ENCODE data around the gene FAM193B. TPM values are rescaled to one million over a fixed set of nuclear protein-coding genes. Genes with fewer than 3 reads are reported as not detected.

The FAM193B gene
- total and polyA plus RNA-seq, 4 experiments from 2014 or later = 1.9 to 252 (median 120) TPM

DNA sequence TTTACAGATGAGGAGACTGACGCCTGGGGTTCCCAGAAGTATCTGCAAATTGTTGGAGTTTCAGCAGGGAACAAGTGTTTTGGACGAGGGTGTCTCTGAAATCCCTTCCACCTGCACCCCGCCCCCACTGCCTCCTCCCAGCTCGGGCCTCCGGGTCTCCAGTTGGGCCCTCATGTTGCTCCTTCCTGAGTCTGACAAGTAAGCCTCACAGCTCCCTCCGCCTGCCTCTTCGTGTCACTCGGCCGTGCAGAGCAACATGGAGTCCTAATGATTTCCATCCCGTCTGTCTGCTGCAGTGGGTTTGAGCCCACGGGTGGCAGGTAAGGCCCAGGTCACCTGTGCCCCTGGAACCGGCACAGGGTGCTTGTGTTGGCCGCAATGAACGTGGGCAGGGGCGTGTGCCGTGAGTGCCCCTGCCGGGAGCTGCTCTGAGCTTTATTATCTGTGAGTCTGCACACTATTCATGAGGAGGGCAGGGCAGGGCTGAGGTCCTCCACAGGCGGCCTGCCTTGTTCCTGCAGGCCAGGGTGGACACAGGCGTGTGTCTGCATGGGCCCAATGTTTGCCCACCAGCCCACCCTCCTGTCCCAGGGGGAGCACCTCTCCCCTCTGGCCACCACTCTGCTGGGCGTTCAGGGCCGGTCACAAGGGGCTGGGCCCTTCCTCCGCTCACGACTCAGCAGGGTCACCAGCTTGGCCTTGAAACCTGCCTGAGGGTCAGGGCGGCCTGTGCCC lies 50.8 kb downstream of the FAM193B start:
- intact Hi-C loops (cut with micrococcal nuclease) = no loop called here
- no peaks in the 10 kb centered on the region for H3K27me3 Mint-ChIP-seq
- no peak overlapping the region for H3K27ac Mint-ChIP-seq
- H3K4me1 Mint-ChIP-seq = peaks cover 3 to 11% (median 5%) of the 10 kb centered on the region in 4 donors
- Histone ChIP-seq H3K36me3 (ENCODE audit: insufficient read depth, low read length) (no peaks in the 10 kb centered on the region), H3K4me1 (ENCODE audit: insufficient read depth, low read length) (no peaks in the 10 kb centered on the region), H3K27me3 (ENCODE audit: insufficient read depth, low read length) (no peaks in the 10 kb centered on the region), H3K9me3 (ENCODE audit: control insufficient read depth in 1 of 2, low read length in 2 of 2) (no peaks in the 10 kb centered on the region), H3K27ac (ENCODE audit: low read depth, low read length) (no peak overlapping the region), H3K4me3 (ENCODE audit: low read length in 2 of 2) (no peak overlapping the region)
- POLR2A ChIA-PET (ENCODE audit: partially characterized antibody) = interaction anchor here (1.4 kb wide), 1 partner anchor 48 kb away, joined by 4 read pairs; no protein-coding TSS in a partner anchor
- CTCF ChIA-PET (ENCODE audit: partially characterized antibody) = interaction anchor here (1.1 to 7.9 kb wide), 7 partner anchors 11 to 389 kb away, joined by 3 to 110 read pairs (median 22); no protein-coding TSS in a partner anchor
- DNase-seq = no peak
- no peak overlapping the region for H3K4me3 Mint-ChIP-seq
- no peaks in the 10 kb centered on the region for H3K36me3 Mint-ChIP-seq
- H3K9me3 Mint-ChIP-seq = no peaks in the 10 kb centered on the region

GRCh38 chr5:177502886-177503285 lies 51.5 kb downstream of the FAM193B start:
- ChIA-PET CTCF (ENCODE audit: partially characterized antibody) (interaction anchor here (1.1 to 7.9 kb wide), 8 partner anchors 10 to 388 kb away, joined by 3 to 110 read pairs (median 14); no protein-coding TSS in a partner anchor), POLR2A (ENCODE audit: partially characterized antibody) (interaction anchor here (1.4 to 2.9 kb wide), 2 partner anchors 48 to 113 kb away, joined by 4 to 14 read pairs; no protein-coding TSS in a partner anchor)
- H3K36me3 ChIP-seq (ENCODE audit: insufficient read depth, low read length) = no peaks in the 10 kb centered on the region
- no peaks in the 10 kb centered on the region for H3K27me3 ChIP-seq (ENCODE audit: insufficient read depth, low read length)
- H3K27ac ChIP-seq (ENCODE audit: low read depth, low read length) = no peak overlapping the region
- no peak for DNase-seq
- H3K9me3 ChIP-seq (ENCODE audit: control insufficient read depth in 1 of 2, low read length in 2 of 2) = no peaks in the 10 kb centered on the region
- no peak overlapping the region for H3K4me3 ChIP-seq (ENCODE audit: low read length in 2 of 2)
- Mint-ChIP-seq H3K27me3 (no peaks in the 10 kb centered on the region), H3K4me1 (peaks cover 7 to 16% (median 10%) of the 10 kb centered on the region in 4 donors), H3K27ac (peak overlapping the region in 1 of 7 donors; percentile 35), H3K36me3 (no peaks in the 10 kb centered on the region), H3K9me3 (no peaks in the 10 kb centered on the region), H3K4me3 (no peak overlapping the region)
- peaks cover 5% of the 10 kb centered on the region for H3K4me1 ChIP-seq (ENCODE audit: insufficient read depth, low read length)
- intact Hi-C loops (cut with micrococcal nuclease) = no loop called here

GRCh38 chr5:177501874-177502678 lies 52.3 kb downstream of the FAM193B start:
- CTCF ChIA-PET (ENCODE audit: partially characterized antibody) = interaction anchor here (0.7 to 7.9 kb wide), 32 partner anchors 9 to 388 kb away, joined by 3 to 110 read pairs (median 6); partner anchors contain the start of genes DDX41 and SLC34A1
- no peaks in the 10 kb centered on the region for H3K9me3 Mint-ChIP-seq
- H3K9me3 ChIP-seq (ENCODE audit: control insufficient read depth in 1 of 2, low read length in 2 of 2) = no peaks in the 10 kb centered on the region
- H3K4me1 ChIP-seq (ENCODE audit: insufficient read depth, low read length) = peaks cover 6% of the 10 kb centered on the region
- POLR2A ChIA-PET (ENCODE audit: partially characterized antibody) = interaction anchor here (2.1 to 2.9 kb wide), 3 partner anchors 47 to 112 kb away, joined by 8 to 14 read pairs (median 12); no protein-coding TSS in a partner anchor
- no peak overlapping the region for H3K4me3 Mint-ChIP-seq
- H3K27me3 Mint-ChIP-seq = no peaks in the 10 kb centered on the region
- DNase-seq = no peak
- H3K27ac ChIP-seq (ENCODE audit: low read depth, low read length) = no peak overlapping the region
- H3K4me1 Mint-ChIP-seq = peaks cover 8 to 19% (median 14%) of the 10 kb centered on the region in 4 donors
- no peaks in the 10 kb centered on the region for H3K36me3 Mint-ChIP-seq
- no peak overlapping the region for H3K4me3 ChIP-seq (ENCODE audit: low read length in 2 of 2)
- H3K36me3 ChIP-seq (ENCODE audit: insufficient read depth, low read length) = no peaks in the 10 kb centered on the region
- no peak overlapping the region for H3K27ac Mint-ChIP-seq
- intact Hi-C loops (cut with micrococcal nuclease) = loop anchor here (1.0 to 2.0 kb wide), 3 partner anchors 112 to 193 kb away; no protein-coding TSS in a partner anchor
- no peaks in the 10 kb centered on the region for H3K27me3 ChIP-seq (ENCODE audit: insufficient read depth, low read length)

- Histone ChIP-seq H3K36me3 (ENCODE audit: insufficient read depth, low read length) (no peaks in the 10 kb centered on the region), H3K9me3 (ENCODE audit: control insufficient read depth in 1 of 2, low read length in 2 of 2) (no peaks in the 10 kb centered on the region), H3K4me3 (ENCODE audit: low read length in 2 of 2) (no peak overlapping the region), H3K27ac (ENCODE audit: low read depth, low read length) (no peak overlapping the region), H3K4me1 (ENCODE audit: insufficient read depth, low read length) (peaks cover 6% of the 10 kb centered on the region), H3K27me3 (ENCODE audit: insufficient read depth, low read length) (no peaks in the 10 kb centered on the region)
- Mint-ChIP-seq H3K27ac (peak overlapping the region in 3 of 7 donors; percentile 7 to 59 (median 52)), H3K27me3 (no peaks in the 10 kb centered on the region), H3K9me3 (no peaks in the 10 kb centered on the region), H3K36me3 (no peaks in the 10 kb centered on the region), H3K4me3 (peak overlapping the region in 2 of 8 donors; percentile 1 to 39), H3K4me1 (peaks cover 8 to 25% (median 16%) of the 10 kb centered on the region in 4 donors)
- peak; percentile 69 to 77 (median 74) for DNase-seq
- intact Hi-C loops (cut with micrococcal nuclease) = loop anchor here (1.0 to 2.0 kb wide), 3 partner anchors 111 to 192 kb away; no protein-coding TSS in a partner anchor
- POLR2A ChIA-PET (ENCODE audit: partially characterized antibody) = interaction anchor here (1.0 to 2.9 kb wide), 5 partner anchors 15 to 192 kb away, joined by 3 to 14 read pairs (median 8); partner anchors contain the start of gene DDX41
- CTCF ChIA-PET (ENCODE audit: partially characterized antibody) = interaction anchor here (0.6 to 7.9 kb wide), 36 partner anchors 8 to 719 kb away, joined by 3 to 110 read pairs (median 4); partner anchors contain the start of genes DDX41 and SLC34A1
Measured at GRCh38 chr5:177500685-177501522, 53.5 kb downstream of the FAM193B start.

GRCh38 chr5:177499842-177500241 lies 54.5 kb downstream of the FAM193B start:
- Mint-ChIP-seq H3K4me1 (peaks cover 8 to 26% (median 18%) of the 10 kb centered on the region in 4 donors), H3K4me3 (peak overlapping the region in 4 of 8 donors; percentile 3 to 68 (median 46)), H3K9me3 (no peaks in the 10 kb centered on the region), H3K27me3 (no peaks in the 10 kb centered on the region), H3K36me3 (no peaks in the 10 kb centered on the region), H3K27ac (peak overlapping the region in 1 of 7 donors; percentile 24)
- intact Hi-C loops (cut with micrococcal nuclease) = loop anchor here (2.0 kb wide), 1 partner anchor 191 kb away; no protein-coding TSS in a partner anchor
- Histone ChIP-seq H3K27me3 (ENCODE audit: insufficient read depth, low read length) (no peaks in the 10 kb centered on the region), H3K9me3 (ENCODE audit: control insufficient read depth in 1 of 2, low read length in 2 of 2) (no peaks in the 10 kb centered on the region), H3K36me3 (ENCODE audit: insufficient read depth, low read length) (no peaks in the 10 kb centered on the region), H3K4me1 (ENCODE audit: insufficient read depth, low read length) (peaks cover 6% of the 10 kb centered on the region), H3K4me3 (ENCODE audit: low read length in 2 of 2) (no peak overlapping the region), H3K27ac (ENCODE audit: low read depth, low read length) (no peak overlapping the region)
- DNase-seq = no peak
- POLR2A ChIA-PET (ENCODE audit: partially characterized antibody) = interaction anchor here (1.9 to 2.9 kb wide), 3 partner anchors 16 to 110 kb away, joined by 7 to 14 read pairs (median 12); partner anchors contain the start of gene DDX41
- CTCF ChIA-PET (ENCODE audit: partially characterized antibody) = interaction anchor here (1.1 to 7.9 kb wide), 10 partner anchors 16 to 190 kb away, joined by 3 to 110 read pairs (median 17); partner anchors contain the start of gene DDX41

All from CD4-positive, alpha-beta memory T cell (primary cell).